Lung (tissue), 12 donors: ENCODE measurements around the gene DCAF5. TPM values are rescaled to one million over a fixed set of nuclear protein-coding genes. Genes with fewer than 3 reads are reported as not detected.

Experiments
- ATAC-seq: fragments of 200-7000 bp; cut with Tn5 transposase; one replicate; pipeline ENCODE4 v1.9.1; 2020; ENCODE audit warnings: moderate number of reproducible peaks; ENCODE audit not compliant: insufficient read depth, low FRiP score
- DNase-seq, 3 donors: peaks; one replicate each; pipeline ENCODE4 v3.0.0-alpha.2; 2013 to 2017
- H3K27ac ChIP-seq, 2 donors: one replicate each; pipeline ENCODE4 v1.5.1; 2013; ENCODE audit warnings: mild to moderate bottlenecking in 2 of 2, moderate library complexity in 2 of 2, control low read depth in 1 of 2, inconsistent platforms in 1 of 2, low read depth in 1 of 2, low read length in 1 of 2
- H3K27me3 ChIP-seq, 3 donors: one replicate each; pipeline ENCODE4 v1.5.1; 2013; ENCODE audit warnings: low read length in 2 of 3; ENCODE audit not compliant: control insufficient read depth in 3 of 3, insufficient read depth in 3 of 3
- H3K36me3 ChIP-seq, 4 donors: one replicate each; pipeline ENCODE4 v1.5.1; 2013; ENCODE audit warnings: low read length in 4 of 4, mild to moderate bottlenecking in 1 of 4, moderate library complexity in 1 of 4; ENCODE audit not compliant: control insufficient read depth in 4 of 4, insufficient read depth in 4 of 4
- H3K4me1 ChIP-seq, 5 donors: one replicate each; pipeline ENCODE4 v1.5.1; 2013; ENCODE audit warnings: low read length in 5 of 5, mild to moderate bottlenecking in 2 of 5, moderate library complexity in 1 of 5; ENCODE audit not compliant: control insufficient read depth in 5 of 5, insufficient read depth in 5 of 5
- H3K4me3 ChIP-seq: one replicate; pipeline ENCODE4 v1.5.1; 2013; ENCODE audit warnings: mild to moderate bottlenecking, control low read depth, moderate library complexity
- H3K9ac ChIP-seq, 2 donors: one replicate each; pipeline ENCODE4 v1.5.1; 2013; ENCODE audit warnings: low read length in 2 of 2, control low read depth in 1 of 2; ENCODE audit not compliant: insufficient read depth in 1 of 2
- H3K9me3 ChIP-seq, 4 donors: one replicate each; pipeline ENCODE4 v1.5.1; 2013; ENCODE audit warnings: low read length in 3 of 4, mild to moderate bottlenecking in 1 of 4, moderate library complexity in 1 of 4; ENCODE audit not compliant: control insufficient read depth in 4 of 4, insufficient read depth in 3 of 4
- CTCF ChIP-seq: IDR thresholded peaks from 2 replicates; pipeline ENCODE4 v1.5.1; 2012; ENCODE audit warnings: mild to moderate bottlenecking; ENCODE audit errors: control extremely low read depth, extremely low read depth
- WGBS, 2 donors: extraction: QIAGEN DNeasy Blood & Tissue Kit; methylation state at CpG; one replicate each; pipeline ENCODE4 v1.1.7; 2013; 5-methylcytosine and 5-hydroxymethylcytosine counted together
- polyA plus RNA-seq, 2 donors: library from polyadenylated mRNA; stranded (reverse); fragments of 200-250 nt; gene quantifications; one replicate each; pipeline ENCODE4 v1.2.1, GENCODE V29; 2013
- total RNA-seq, 2 donors: library from RNA; depleted of rRNA in 1 of 2; stranded (reverse); fragments of >200 nt in 1 of 2; gene quantifications; one replicate each; pipeline ENCODE4 v1.2.1, GENCODE V29; 2014 to 2021
- donor health status: control.
- donor health status: control.
- donor health status: Bipolar disorder and iron deficiency.
- donor health status: healthy.
- donor health status: DM: yes; HTN: yes; CAD: no.

DCAF5 gene
- total and polyA plus RNA-seq, 4 donors = 20.2 to 50.4 (median 31.2) TPM

- Histone ChIP-seq H3K27ac (no peak overlapping the region), H3K4me1 (peaks cover 0 to 1% (median 0%) of the 10 kb centered on the region in 5 donors), H3K36me3 (peaks cover 3 to 31% (median 12%) of the 10 kb centered on the region in 4 donors), H3K9ac (no peak overlapping the region), H3K27me3 (no peaks in the 10 kb centered on the region), H3K9me3 (no peaks in the 10 kb centered on the region), H3K4me3 (no peak overlapping the region)
- TF ChIP-seq CTCF = no peak
- no peak for ATAC-seq
- no peak for DNase-seq
- WGBS, 2 donors = 89 to 96% methylated on average over 3 of the region's 3 CpGs
Observed at GRCh38 chr14:69108358-69108757, 44.6 kb downstream of the DCAF5 start.

GRCh38 chr14:69107407-69108003 lies 45.4 kb downstream of the DCAF5 start:
- H3K9me3 ChIP-seq = no peaks in the 10 kb centered on the region
- H3K4me3 ChIP-seq = no peak overlapping the region
- no peak overlapping the region for H3K27ac ChIP-seq
- no peaks in the 10 kb centered on the region for H3K27me3 ChIP-seq
- DNase-seq = peak; percentile 41 to 78 (median 69)
- ATAC-seq = no peak
- H3K36me3 ChIP-seq = peaks cover 3 to 34% (median 12%) of the 10 kb centered on the region in 4 donors
- no peak overlapping the region for H3K9ac ChIP-seq
- H3K4me1 ChIP-seq = no peaks in the 10 kb centered on the region
- WGBS, 2 donors = 43 to 51% methylated on average over 3 of the region's 3 CpGs
- TF ChIP-seq CTCF = peak; percentile 64

- no peak for ATAC-seq
- no peak for DNase-seq
- Histone ChIP-seq H3K27me3 (no peaks in the 10 kb centered on the region), H3K4me1 (no peaks in the 10 kb centered on the region), H3K9ac (no peak overlapping the region), H3K27ac (no peak overlapping the region), H3K36me3 (peaks cover 0 to 35% (median 14%) of the 10 kb centered on the region in 4 donors), H3K4me3 (no peak overlapping the region), H3K9me3 (no peaks in the 10 kb centered on the region)
- TF ChIP-seq CTCF = no peak
- WGBS, 2 donors = 94 to 97% methylated on average over 5 of the region's 5 CpGs
Observed at GRCh38 chr14:69106451-69106850, 46.5 kb downstream of the DCAF5 start.

GRCh38 chr14:69105326-69105725 lies 47.6 kb downstream of the DCAF5 start:
- H3K36me3 ChIP-seq = peaks cover 0 to 34% (median 13%) of the 10 kb centered on the region in 4 donors
- no peak overlapping the region for H3K9ac ChIP-seq
- no peak overlapping the region for H3K27ac ChIP-seq
- H3K4me3 ChIP-seq = no peak overlapping the region
- ATAC-seq = no peak
- TF ChIP-seq CTCF = no peak
- 94 to 98% methylated on average over 2 of the region's 2 CpGs for WGBS, 2 donors
- no peak for DNase-seq
- H3K4me1 ChIP-seq = no peaks in the 10 kb centered on the region
- no peaks in the 10 kb centered on the region for H3K27me3 ChIP-seq
- no peaks in the 10 kb centered on the region for H3K9me3 ChIP-seq
